Measurements from ENCODE around the gene CCDC122.
"Not testable (repeated sequence)": the region's sequence is repeated elsewhere in the genome, so short reads cannot be mapped to it uniquely, and the experiment has no call there.

The CCDC122 gene

GRCh38 chr13:43848001-43848649 is 31.4 kb downstream of the CCDC122 start:
- H3K27ac ChIP-seq, result no peak overlapping the region
- peak; percentile 13 for DNase-seq (ENCODE audit: low spot score)
- no peak for TF ChIP-seq CTCF (conservative IDR thresholded peaks at IDR 0.05; ENCODE audit: low read depth)
- ChIA-PET POLR2A (ENCODE audit: low non-redundant PET) (no interaction called here), CTCF (no interaction called here)

GRCh38 chr13:43846496-43847158 is 32.9 kb downstream of the CCDC122 start:
- CTCF ChIA-PET, result no interaction called here
- DNase-seq (ENCODE audit: low spot score), result no peak
- no peak overlapping the region for H3K27ac ChIP-seq
- POLR2A ChIA-PET (ENCODE audit: low non-redundant PET), result no interaction called here
- TF ChIP-seq CTCF (conservative IDR thresholded peaks at IDR 0.05; ENCODE audit: low read depth), result no peak

- TF ChIP-seq CTCF (conservative IDR thresholded peaks at IDR 0.05; ENCODE audit: low read depth), result no peak
- H3K27ac ChIP-seq, result no peak overlapping the region
- ChIA-PET POLR2A (ENCODE audit: low non-redundant PET) (no interaction called here), CTCF (no interaction called here)
- DNase-seq (ENCODE audit: low spot score), result no peak
Observed at GRCh38 chr13:43838909-43839308, 40.6 kb downstream of the CCDC122 start.

- CTCF ChIA-PET, result no interaction called here
- POLR2A ChIA-PET (ENCODE audit: low non-redundant PET), result no interaction called here
- no peak for TF ChIP-seq CTCF (conservative IDR thresholded peaks at IDR 0.05; ENCODE audit: low read depth)
- no peak overlapping the region for H3K27ac ChIP-seq
- no peak for DNase-seq (ENCODE audit: low spot score)
Observed at GRCh38 chr13:43835701-43836100, 43.8 kb downstream of the CCDC122 start.

- DNase-seq (ENCODE audit: low spot score), result no peak
- CTCF ChIA-PET, result no interaction called here
- POLR2A ChIA-PET (ENCODE audit: low non-redundant PET), result no interaction called here
- H3K27ac ChIP-seq, result no peak overlapping the region
- TF ChIP-seq CTCF (conservative IDR thresholded peaks at IDR 0.05; ENCODE audit: low read depth), result no peak
Observed at GRCh38 chr13:43831088-43831487, 48.5 kb downstream of the CCDC122 start.

GRCh38 chr13:43830497-43830881 is 49.1 kb downstream of the CCDC122 start:
- H3K27ac ChIP-seq, result no peak overlapping the region
- ChIA-PET CTCF (no interaction called here), POLR2A (ENCODE audit: low non-redundant PET) (no interaction called here)
- DNase-seq (ENCODE audit: low spot score), result peak; percentile 1
- no peak for TF ChIP-seq CTCF (conservative IDR thresholded peaks at IDR 0.05; ENCODE audit: low read depth)

GRCh38 chr13:43824656-43825055 is 54.9 kb downstream of the CCDC122 start:
- DNase-seq (ENCODE audit: low spot score); CTCF ChIA-PET; POLR2A ChIA-PET (ENCODE audit: low non-redundant PET); H3K27ac ChIP-seq: not testable (repeated sequence)

Measured in RWPE1 (cell line).